Measurements from ENCODE around the gene MSX1. TPM values are rescaled to one million over a fixed set of nuclear protein-coding genes. Genes with fewer than 3 reads are reported as not detected.

The MSX1 gene
- polyA plus RNA-seq, 1 donor, result 1.9 TPM

GRCh38 chr4:4857809-4858508 is 1.5 kb upstream of the MSX1 start:
- DNase-seq (ENCODE audit: low read depth), result no peak

GRCh38 chr4:4858527-4859324 is 739 bp upstream of the MSX1 start:
- DNase-seq (ENCODE audit: low read depth), result no peak

GRCh38 chr4:4859799-4860599 is 534 bp downstream of the MSX1 start:
- no peak for DNase-seq (ENCODE audit: low read depth)

- DNase-seq (ENCODE audit: low read depth), result no peak
These were observed 1.3 kb downstream of the MSX1 start for GRCh38 chr4:4860600-4861389.

- DNase-seq (ENCODE audit: low read depth), result no peak
These were observed 2.0 kb downstream of the MSX1 start for GRCh38 chr4:4861390-4862018.

GRCh38 chr4:4862071-4862551 is 2.6 kb downstream of the MSX1 start:
- no peak for DNase-seq (ENCODE audit: low read depth)

GRCh38 chr4:4862665-4863482 is 3.4 kb downstream of the MSX1 start:
- no peak for DNase-seq (ENCODE audit: low read depth)

GRCh38 chr4:4864443-4864939 is 5.0 kb downstream of the MSX1 start:
- DNase-seq (ENCODE audit: low read depth), result no peak

GRCh38 chr4:4864940-4865704 is 5.7 kb downstream of the MSX1 start:
- DNase-seq (ENCODE audit: low read depth), result no peak

GRCh38 chr4:4865705-4866123 is 6.2 kb downstream of the MSX1 start:
- DNase-seq (ENCODE audit: low read depth), result no peak

- DNase-seq (ENCODE audit: low read depth), result no peak
These were observed 6.8 kb downstream of the MSX1 start for GRCh38 chr4:4866124-4866865.

GRCh38 chr4:4866866-4867374 is 7.5 kb downstream of the MSX1 start:
- DNase-seq (ENCODE audit: low read depth), result no peak

GRCh38 chr4:4867375-4868039 is 8.0 kb downstream of the MSX1 start:
- no peak for DNase-seq (ENCODE audit: low read depth)

GRCh38 chr4:4868040-4868757 is 8.7 kb downstream of the MSX1 start:
- no peak for DNase-seq (ENCODE audit: low read depth)

- no peak for DNase-seq (ENCODE audit: low read depth)
These were observed 9.6 kb downstream of the MSX1 start for GRCh38 chr4:4868758-4869723.
